Astrocyte (in vitro differentiated cells and primary cell): Measurements from ENCODE around the gene ARMH3. TPM values are rescaled to one million over a fixed set of nuclear protein-coding genes. Genes with fewer than 3 reads are reported as not detected.

ENCODE experiments used
- DNase-seq: peaks from one replicate; pipeline ENCODE4 v3.0.0-alpha.2; 2010; ENCODE audit warnings: low read depth
- FAIRE-seq: peaks from 2 replicates; lab custom pipeline; 2011; peaks lifted over from hg19 to GRCh38; lab: Jason Lieb, UNC
- H2AFZ ChIP-seq: 2 replicates; pipeline ENCODE4 v1.6.0; 2012; ENCODE audit warnings: low read depth, low read length, inconsistent platforms
- H3K27ac ChIP-seq: 2 replicates; pipeline ENCODE4 v1.5.1; 2011; ENCODE audit warnings: low read depth, low read length, inconsistent platforms
- H3K27me3 ChIP-seq: 2 replicates; pipeline ENCODE4 v1.6.0; 2011; ENCODE audit warnings: low read length, inconsistent platforms; ENCODE audit not compliant: insufficient read depth
- H3K36me3 ChIP-seq: 2 replicates; pipeline ENCODE4 v1.5.1; 2011; ENCODE audit warnings: low read length, inconsistent platforms; ENCODE audit not compliant: insufficient read depth
- H3K4me1 ChIP-seq: 2 replicates; pipeline ENCODE4 v1.5.1; 2011; ENCODE audit warnings: low read length, inconsistent platforms; ENCODE audit not compliant: insufficient read depth
- H3K4me2 ChIP-seq: 2 replicates; pipeline ENCODE4 v1.6.0; 2012; ENCODE audit warnings: low read length, inconsistent platforms
- H3K4me3 ChIP-seq: 2 replicates; pipeline ENCODE4 v1.5.1; 2011; ENCODE audit warnings: low read depth, mild to moderate bottlenecking, low read length, inconsistent platforms; ENCODE audit not compliant: insufficient read depth
- H3K79me2 ChIP-seq: 2 replicates; pipeline ENCODE4 v1.6.0; 2012; ENCODE audit warnings: mild to moderate bottlenecking, low read length, inconsistent platforms; ENCODE audit not compliant: insufficient read depth
- H3K9ac ChIP-seq: 2 replicates; pipeline ENCODE4 v1.6.0; 2012; ENCODE audit warnings: mild to moderate bottlenecking, low read length, inconsistent platforms
- H3K9me3 ChIP-seq: 2 replicates; pipeline ENCODE4 v1.5.1; 2012; ENCODE audit warnings: low read depth, mild to moderate bottlenecking, low read length, inconsistent platforms; ENCODE audit not compliant: insufficient read depth
- H4K20me1 ChIP-seq: 2 replicates; pipeline ENCODE4 v1.6.0; 2012; ENCODE audit warnings: low read length, inconsistent platforms; ENCODE audit not compliant: insufficient read depth
- H3K27ac Mint-ChIP-seq: one replicate; pipeline ENCODE4 v1.8.0; 2021; ENCODE audit warnings: mild to moderate bottlenecking, mixed read lengths; ENCODE audit not compliant: unreplicated experiment
- H3K27me3 Mint-ChIP-seq: one replicate; pipeline ENCODE4 v1.8.0; 2021; ENCODE audit warnings: low read depth, mixed read lengths; ENCODE audit not compliant: unreplicated experiment
- H3K36me3 Mint-ChIP-seq: one replicate; pipeline ENCODE4 v1.8.0; 2021; ENCODE audit warnings: low read depth, mixed read lengths; ENCODE audit not compliant: unreplicated experiment
- H3K4me1 Mint-ChIP-seq: one replicate; pipeline ENCODE4 v1.8.0; 2021; ENCODE audit warnings: low read depth, mixed read lengths; ENCODE audit not compliant: unreplicated experiment
- H3K4me3 Mint-ChIP-seq: one replicate; pipeline ENCODE4 v1.8.0; 2021; ENCODE audit warnings: mild to moderate bottlenecking, moderate library complexity, mixed read lengths; ENCODE audit not compliant: unreplicated experiment
- H3K9me3 Mint-ChIP-seq: one replicate; pipeline ENCODE4 v1.8.0; 2021; ENCODE audit warnings: mild to moderate bottlenecking, mixed read lengths; ENCODE audit not compliant: unreplicated experiment
- EZH2 ChIP-seq: IDR thresholded peaks from 2 replicates; pipeline ENCODE4 v1.6.1; 2012; ENCODE audit warnings: mild to moderate bottlenecking, low read length, inconsistent platforms; ENCODE audit not compliant: insufficient read depth
- total RNA-seq: library from RNA; stranded (reverse); gene quantifications from 2 replicates; pipeline ENCODE4 v1.2.1, GENCODE V29; 2021
- TF ChIP-seq, protein P1 (sequence below): IDR thresholded peaks from 2 replicates; pipeline ENCODE4 v1.5.1; 2011; ENCODE audit warnings: low read depth, mild to moderate bottlenecking, inconsistent platforms, low read length, moderate library complexity; ENCODE audit not compliant: insufficient read depth

The ARMH3 gene
- total RNA-seq, 1 donor from 2014 or later: 22.6 TPM

GRCh38 chr10:101875068-101875688 lies 180.8 kb downstream of the ARMH3 start:
- peaks cover 9% of the 10 kb centered on the region for H3K4me1 Mint-ChIP-seq
- Histone ChIP-seq H3K4me2 (no peak overlapping the region), H3K27ac (no peak overlapping the region), H2AFZ (no peak overlapping the region), H3K4me1 (peaks cover 13% of the 10 kb centered on the region), H3K9me3 (no peaks in the 10 kb centered on the region), H3K4me3 (no peak overlapping the region), H3K9ac (no peak overlapping the region), H3K79me2 (no peaks in the 10 kb centered on the region), H3K27me3 (no peaks in the 10 kb centered on the region), H4K20me1 (peaks cover 3% of the 10 kb centered on the region), H3K36me3 (no peaks in the 10 kb centered on the region)
- no peaks in the 10 kb centered on the region for H3K27me3 Mint-ChIP-seq
- H3K4me3 Mint-ChIP-seq: no peak overlapping the region
- TF ChIP-seq EZH2: no peak
- TF ChIP-seq, protein P1, sequence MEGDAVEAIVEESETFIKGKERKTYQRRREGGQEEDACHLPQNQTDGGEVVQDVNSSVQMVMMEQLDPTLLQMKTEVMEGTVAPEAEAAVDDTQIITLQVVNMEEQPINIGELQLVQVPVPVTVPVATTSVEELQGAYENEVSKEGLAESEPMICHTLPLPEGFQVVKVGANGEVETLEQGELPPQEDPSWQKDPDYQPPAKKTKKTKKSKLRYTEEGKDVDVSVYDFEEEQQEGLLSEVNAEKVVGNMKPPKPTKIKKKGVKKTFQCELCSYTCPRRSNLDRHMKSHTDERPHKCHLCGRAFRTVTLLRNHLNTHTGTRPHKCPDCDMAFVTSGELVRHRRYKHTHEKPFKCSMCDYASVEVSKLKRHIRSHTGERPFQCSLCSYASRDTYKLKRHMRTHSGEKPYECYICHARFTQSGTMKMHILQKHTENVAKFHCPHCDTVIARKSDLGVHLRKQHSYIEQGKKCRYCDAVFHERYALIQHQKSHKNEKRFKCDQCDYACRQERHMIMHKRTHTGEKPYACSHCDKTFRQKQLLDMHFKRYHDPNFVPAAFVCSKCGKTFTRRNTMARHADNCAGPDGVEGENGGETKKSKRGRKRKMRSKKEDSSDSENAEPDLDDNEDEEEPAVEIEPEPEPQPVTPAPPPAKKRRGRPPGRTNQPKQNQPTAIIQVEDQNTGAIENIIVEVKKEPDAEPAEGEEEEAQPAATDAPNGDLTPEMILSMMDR: no peak
- H3K27ac Mint-ChIP-seq: no peak overlapping the region
- no peaks in the 10 kb centered on the region for H3K9me3 Mint-ChIP-seq
- DNase-seq (no peak), FAIRE-seq (no peak)
- H3K36me3 Mint-ChIP-seq: peaks cover 9% of the 10 kb centered on the region

DNA sequence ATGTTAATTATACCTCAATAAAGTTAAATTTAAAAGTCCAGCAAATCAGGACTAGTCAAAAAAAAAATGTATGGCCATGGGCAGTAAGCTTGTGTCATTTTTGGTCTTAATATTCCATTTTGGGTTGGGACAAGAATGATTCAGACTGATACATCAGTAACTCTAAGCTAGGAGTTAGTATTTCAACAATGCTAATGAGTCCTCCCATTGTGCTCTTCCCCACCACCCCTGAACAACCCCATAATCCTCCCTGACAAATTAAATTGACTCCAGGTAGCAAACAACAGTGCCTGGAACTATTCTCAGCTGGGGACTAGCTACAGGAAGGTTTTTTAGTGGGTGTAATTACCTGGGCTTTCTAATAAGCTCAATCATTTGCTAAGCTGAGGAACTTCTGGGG lies 181.7 kb downstream of the ARMH3 start:
- Histone ChIP-seq H3K9ac (no peak overlapping the region), H3K4me1 (peaks cover 4% of the 10 kb centered on the region), H3K4me3 (no peak overlapping the region), H3K79me2 (no peaks in the 10 kb centered on the region), H4K20me1 (peaks cover 3% of the 10 kb centered on the region), H3K27ac (no peak overlapping the region), H2AFZ (no peak overlapping the region), H3K9me3 (no peaks in the 10 kb centered on the region), H3K27me3 (no peaks in the 10 kb centered on the region), H3K4me2 (no peak overlapping the region), H3K36me3 (no peaks in the 10 kb centered on the region)
- H3K27me3 Mint-ChIP-seq: no peaks in the 10 kb centered on the region
- H3K4me1 Mint-ChIP-seq: peaks cover 4% of the 10 kb centered on the region
- TF ChIP-seq, protein P1: no peak
- no peak for TF ChIP-seq EZH2
- DNase-seq (no peak), FAIRE-seq (no peak)
- H3K36me3 Mint-ChIP-seq: peaks cover 9% of the 10 kb centered on the region
- no peak overlapping the region for H3K4me3 Mint-ChIP-seq
- H3K9me3 Mint-ChIP-seq: no peaks in the 10 kb centered on the region
- H3K27ac Mint-ChIP-seq: no peak overlapping the region

GRCh38 chr10:101867931-101868330 lies 188.0 kb downstream of the ARMH3 start:
- no peaks in the 10 kb centered on the region for H3K4me1 Mint-ChIP-seq
- no peaks in the 10 kb centered on the region for H3K27me3 Mint-ChIP-seq

More at GRCh38 chr10:101867931-101868330, 188.0 kb downstream of the ARMH3 start:
- Mint-ChIP-seq H3K4me3 (no peak overlapping the region), H3K9me3 (peaks cover 10% of the 10 kb centered on the region), H3K27ac (no peak overlapping the region), H3K36me3 (peaks cover 17% of the 10 kb centered on the region)
- Histone ChIP-seq H3K36me3 (no peaks in the 10 kb centered on the region), H3K79me2 (no peaks in the 10 kb centered on the region), H3K27ac (no peak overlapping the region), H3K4me3 (no peak overlapping the region), H3K9me3 (no peaks in the 10 kb centered on the region), H3K4me1 (no peaks in the 10 kb centered on the region), H4K20me1 (no peaks in the 10 kb centered on the region), H3K4me2 (no peak overlapping the region), H2AFZ (no peak overlapping the region), H3K27me3 (no peaks in the 10 kb centered on the region), H3K9ac (no peak overlapping the region)
- no peak for TF ChIP-seq EZH2
- TF ChIP-seq, protein P1: no peak
- FAIRE-seq: no peak
- no peak for DNase-seq
